H1 (cell line): ENCODE measurements around the gene SLC35F3. TPM values are rescaled to one million over a fixed set of nuclear protein-coding genes. Genes with fewer than 3 reads are reported as not detected.

Source experiments
- BCL11A ChIP-seq, 2 experiments: IDR thresholded peaks; one replicate each; pipeline ENCODE4 v1.6.1; 2011; ENCODE audit warnings: low read depth in 2 of 2, low read length in 2 of 2, mild to moderate bottlenecking in 2 of 2
- CEBPB ChIP-seq: IDR thresholded peaks from 2 replicates; pipeline ENCODE4 v1.6.1; 2012; ENCODE audit warnings: low read depth, low read length
- FOSL1 ChIP-seq: IDR thresholded peaks from 2 replicates; pipeline ENCODE4 v1.6.1; 2011; ENCODE audit warnings: mild to moderate bottlenecking, low read depth, low read length, moderate library complexity; ENCODE audit not compliant: insufficient read depth
- HDAC6 ChIP-seq: IDR thresholded peaks from one replicate; pipeline ENCODE4 v1.7.1; 2012; ENCODE audit warnings: low read depth, mild to moderate bottlenecking, inconsistent platforms, low read length, moderate library complexity
- KDM1A ChIP-seq: fragments of 200-600, 300-600 bp; sonication (generic); IDR thresholded peaks from 2 replicates; pipeline ENCODE4 v1.7.1; 2016; ENCODE audit warnings: mild to moderate bottlenecking, low read length, borderline replicate concordance
- KDM4A ChIP-seq: IDR thresholded peaks from one replicate; pipeline ENCODE4 v1.7.1; 2012; ENCODE audit warnings: low read depth, mild to moderate bottlenecking, moderate library complexity, low read length, inconsistent platforms; ENCODE audit not compliant: severe bottlenecking
- RNF2 ChIP-seq: fragments of 200-900, 300-1000 bp; sonication (generic); IDR thresholded peaks from 2 replicates; pipeline ENCODE4 v1.7.1; 2016; ENCODE audit warnings: borderline replicate concordance, low read depth, mild to moderate bottlenecking, antibody characterized with exemption, low read length; ENCODE audit not compliant: poor library complexity, severe bottlenecking; ENCODE audit errors: missing control alignments
- TEAD4 ChIP-seq: IDR thresholded peaks from 2 replicates; pipeline ENCODE4 v1.6.1; 2012; ENCODE audit warnings: low read depth, low read length, inconsistent platforms, mixed read lengths
- polyA plus RNA-seq, 7 experiments: library from polyadenylated mRNA; depleted of rRNA in 3 of 7; stranded (reverse) in 5 of 7; unstranded in 2 of 7; fragments of >200 nt in 5 of 7; fragments of 200-250 nt in 2 of 7; gene quantifications; 1 replicate in 5 of 7; 2 replicates in 1 of 7; 4 replicates in 1 of 7; pipeline versions ENCODE4 v1.2.1 to v1.2.3, GENCODE V29; 2011 to 2013; ENCODE audit warnings: missing spikeins in 2 of 7, mixed read lengths in 2 of 7
- total RNA-seq: library from RNA; stranded (reverse); fragmentation: NEBNext Ultra II Directional; extraction: Animal tissue kit (Norgen Biotek cat#: 25700); gene quantifications from 2 replicates; pipeline ENCODE4 v1.2.1, GENCODE V29; 2021
- TF ChIP-seq, protein P1 (sequence below): fragments of 300-600 bp; sonication (generic); IDR thresholded peaks from 2 replicates; pipeline ENCODE4 v1.7.1; 2012; ENCODE audit warnings: low read length, moderate library complexity, mild to moderate bottlenecking, inconsistent platforms; ENCODE audit not compliant: insufficient replicate concordance

SLC35F3 gene
- total and polyA plus RNA-seq, 2 of the 8 experiments (the other 6 are each of a cell fraction or from before 2014, with no cell fraction given), result 0.78 to 1.2 TPM

GRCh38 chr1:234373064-234373958 lies 468.8 kb downstream of the SLC35F3 start, which contains the start of gene COA6 (continued):
- TF ChIP-seq, protein P1, sequence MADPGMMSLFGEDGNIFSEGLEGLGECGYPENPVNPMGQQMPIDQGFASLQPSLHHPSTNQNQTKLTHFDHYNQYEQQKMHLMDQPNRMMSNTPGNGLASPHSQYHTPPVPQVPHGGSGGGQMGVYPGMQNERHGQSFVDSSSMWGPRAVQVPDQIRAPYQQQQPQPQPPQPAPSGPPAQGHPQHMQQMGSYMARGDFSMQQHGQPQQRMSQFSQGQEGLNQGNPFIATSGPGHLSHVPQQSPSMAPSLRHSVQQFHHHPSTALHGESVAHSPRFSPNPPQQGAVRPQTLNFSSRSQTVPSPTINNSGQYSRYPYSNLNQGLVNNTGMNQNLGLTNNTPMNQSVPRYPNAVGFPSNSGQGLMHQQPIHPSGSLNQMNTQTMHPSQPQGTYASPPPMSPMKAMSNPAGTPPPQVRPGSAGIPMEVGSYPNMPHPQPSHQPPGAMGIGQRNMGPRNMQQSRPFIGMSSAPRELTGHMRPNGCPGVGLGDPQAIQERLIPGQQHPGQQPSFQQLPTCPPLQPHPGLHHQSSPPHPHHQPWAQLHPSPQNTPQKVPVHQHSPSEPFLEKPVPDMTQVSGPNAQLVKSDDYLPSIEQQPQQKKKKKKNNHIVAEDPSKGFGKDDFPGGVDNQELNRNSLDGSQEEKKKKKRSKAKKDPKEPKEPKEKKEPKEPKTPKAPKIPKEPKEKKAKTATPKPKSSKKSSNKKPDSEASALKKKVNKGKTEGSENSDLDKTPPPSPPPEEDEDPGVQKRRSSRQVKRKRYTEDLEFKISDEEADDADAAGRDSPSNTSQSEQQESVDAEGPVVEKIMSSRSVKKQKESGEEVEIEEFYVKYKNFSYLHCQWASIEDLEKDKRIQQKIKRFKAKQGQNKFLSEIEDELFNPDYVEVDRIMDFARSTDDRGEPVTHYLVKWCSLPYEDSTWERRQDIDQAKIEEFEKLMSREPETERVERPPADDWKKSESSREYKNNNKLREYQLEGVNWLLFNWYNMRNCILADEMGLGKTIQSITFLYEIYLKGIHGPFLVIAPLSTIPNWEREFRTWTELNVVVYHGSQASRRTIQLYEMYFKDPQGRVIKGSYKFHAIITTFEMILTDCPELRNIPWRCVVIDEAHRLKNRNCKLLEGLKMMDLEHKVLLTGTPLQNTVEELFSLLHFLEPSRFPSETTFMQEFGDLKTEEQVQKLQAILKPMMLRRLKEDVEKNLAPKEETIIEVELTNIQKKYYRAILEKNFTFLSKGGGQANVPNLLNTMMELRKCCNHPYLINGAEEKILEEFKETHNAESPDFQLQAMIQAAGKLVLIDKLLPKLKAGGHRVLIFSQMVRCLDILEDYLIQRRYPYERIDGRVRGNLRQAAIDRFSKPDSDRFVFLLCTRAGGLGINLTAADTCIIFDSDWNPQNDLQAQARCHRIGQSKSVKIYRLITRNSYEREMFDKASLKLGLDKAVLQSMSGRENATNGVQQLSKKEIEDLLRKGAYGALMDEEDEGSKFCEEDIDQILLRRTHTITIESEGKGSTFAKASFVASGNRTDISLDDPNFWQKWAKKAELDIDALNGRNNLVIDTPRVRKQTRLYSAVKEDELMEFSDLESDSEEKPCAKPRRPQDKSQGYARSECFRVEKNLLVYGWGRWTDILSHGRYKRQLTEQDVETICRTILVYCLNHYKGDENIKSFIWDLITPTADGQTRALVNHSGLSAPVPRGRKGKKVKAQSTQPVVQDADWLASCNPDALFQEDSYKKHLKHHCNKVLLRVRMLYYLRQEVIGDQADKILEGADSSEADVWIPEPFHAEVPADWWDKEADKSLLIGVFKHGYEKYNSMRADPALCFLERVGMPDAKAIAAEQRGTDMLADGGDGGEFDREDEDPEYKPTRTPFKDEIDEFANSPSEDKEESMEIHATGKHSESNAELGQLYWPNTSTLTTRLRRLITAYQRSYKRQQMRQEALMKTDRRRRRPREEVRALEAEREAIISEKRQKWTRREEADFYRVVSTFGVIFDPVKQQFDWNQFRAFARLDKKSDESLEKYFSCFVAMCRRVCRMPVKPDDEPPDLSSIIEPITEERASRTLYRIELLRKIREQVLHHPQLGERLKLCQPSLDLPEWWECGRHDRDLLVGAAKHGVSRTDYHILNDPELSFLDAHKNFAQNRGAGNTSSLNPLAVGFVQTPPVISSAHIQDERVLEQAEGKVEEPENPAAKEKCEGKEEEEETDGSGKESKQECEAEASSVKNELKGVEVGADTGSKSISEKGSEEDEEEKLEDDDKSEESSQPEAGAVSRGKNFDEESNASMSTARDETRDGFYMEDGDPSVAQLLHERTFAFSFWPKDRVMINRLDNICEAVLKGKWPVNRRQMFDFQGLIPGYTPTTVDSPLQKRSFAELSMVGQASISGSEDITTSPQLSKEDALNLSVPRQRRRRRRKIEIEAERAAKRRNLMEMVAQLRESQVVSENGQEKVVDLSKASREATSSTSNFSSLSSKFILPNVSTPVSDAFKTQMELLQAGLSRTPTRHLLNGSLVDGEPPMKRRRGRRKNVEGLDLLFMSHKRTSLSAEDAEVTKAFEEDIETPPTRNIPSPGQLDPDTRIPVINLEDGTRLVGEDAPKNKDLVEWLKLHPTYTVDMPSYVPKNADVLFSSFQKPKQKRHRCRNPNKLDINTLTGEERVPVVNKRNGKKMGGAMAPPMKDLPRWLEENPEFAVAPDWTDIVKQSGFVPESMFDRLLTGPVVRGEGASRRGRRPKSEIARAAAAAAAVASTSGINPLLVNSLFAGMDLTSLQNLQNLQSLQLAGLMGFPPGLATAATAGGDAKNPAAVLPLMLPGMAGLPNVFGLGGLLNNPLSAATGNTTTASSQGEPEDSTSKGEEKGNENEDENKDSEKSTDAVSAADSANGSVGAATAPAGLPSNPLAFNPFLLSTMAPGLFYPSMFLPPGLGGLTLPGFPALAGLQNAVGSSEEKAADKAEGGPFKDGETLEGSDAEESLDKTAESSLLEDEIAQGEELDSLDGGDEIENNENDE, result no peak
- TF ChIP-seq KDM1A (peak; percentile 38; the same call in 1 of the 2 replicates), FOSL1 (no peak), CEBPB (no peak), BCL11A (IDR thresholded peaks at IDR 0.05; ENCODE audit: low read depth in 2 of 2, low read length in 2 of 2) (no peak), KDM4A (peak; percentile 83), RNF2 (no peak), HDAC6 (no peak), TEAD4 (no peak)
